OCI-LY3 (cell line): Measurements from ENCODE around the gene TFCP2L1.

Experiments used
- H2AFZ ChIP-seq: fragments of 200-600, 300-600 bp; shearing (Covaris generic); 2 replicates; pipeline ENCODE4 v1.6.0; 2014; ENCODE audit warnings: antibody characterized with exemption, low read depth, low read length
- H3K27ac ChIP-seq: fragments of 200-600, 300-600 bp; sonication (generic); 2 replicates; pipeline ENCODE4 v1.5.1; 2014; ENCODE audit warnings: mild to moderate bottlenecking, low read length, moderate library complexity, mixed read lengths
- H3K27me3 ChIP-seq: fragments of 200-600, 300-600 bp; sonication (generic); 2 replicates; pipeline ENCODE4 v1.6.1; 2014; ENCODE audit warnings: low read depth, low read length, mixed read lengths
- H3K36me3 ChIP-seq: fragments of 200-600, 300-600 bp; sonication (generic); replicated peaks from 2 replicates; pipeline ENCODE3; 2014; ENCODE audit warnings: low read depth, low read length, mixed read lengths
- H3K4me1 ChIP-seq: fragments of 300-600, 200-600 bp; sonication (generic); 2 replicates; pipeline ENCODE4 v1.6.1; 2014; ENCODE audit warnings: low read length, mixed read lengths
- H3K4me2 ChIP-seq: fragments of 200-600, 300-600 bp; sonication (generic); 2 replicates; pipeline ENCODE4 v1.6.1; 2014; ENCODE audit warnings: low read length, mixed read lengths
- H3K4me3 ChIP-seq: fragments of 300-600, 200-600 bp; sonication (generic); 2 replicates; pipeline ENCODE4 v1.5.1; 2014; ENCODE audit warnings: antibody characterized with exemption, mild to moderate bottlenecking, low read length, moderate library complexity
- H3K79me2 ChIP-seq: fragments of 300-600, 200-600 bp; shearing (Covaris generic); 2 replicates; pipeline ENCODE4 v1.6.1; 2014; ENCODE audit warnings: mild to moderate bottlenecking, low read length, mixed read lengths
- H3K9ac ChIP-seq: fragments of 300-600, 200-600 bp; shearing (Covaris generic); 2 replicates; pipeline ENCODE4 v1.6.0; 2014; ENCODE audit warnings: mild to moderate bottlenecking, low read length, moderate library complexity
- H3K9me3 ChIP-seq: fragments of 200-600, 300-600 bp; shearing (Covaris generic); 2 replicates; pipeline ENCODE4 v1.6.1; 2014; ENCODE audit warnings: low read length, mixed read lengths; ENCODE audit not compliant: insufficient read depth
- H4K20me1 ChIP-seq: fragments of 200-600, 300-600 bp; sonication (generic); 2 replicates; pipeline ENCODE4 v1.6.1; 2016; ENCODE audit warnings: low read length, mixed read lengths; ENCODE audit not compliant: insufficient read depth
- CTCF ChIP-seq: fragments of 200-600, 300-600 bp; sonication (generic); IDR thresholded peaks from 2 replicates; pipeline ENCODE4 v1.5.1; 2014; ENCODE audit warnings: antibody characterized with exemption, low read length, low read depth
- EZH2phosphoT487 ChIP-seq: fragments of 200-600 bp; shearing (Covaris generic); IDR thresholded peaks from 2 replicates; pipeline ENCODE4 v1.6.1; 2018; ENCODE audit warnings: antibody characterized with exemption, mixed run types, low read depth

TFCP2L1 gene

GRCh38 chr2:121185571-121186074, 99.4 kb downstream of the TFCP2L1 start:
- H3K27ac ChIP-seq = no peak overlapping the region
- H3K4me2 ChIP-seq = no peak overlapping the region
- H3K4me3 ChIP-seq = no peak overlapping the region
- H3K36me3 ChIP-seq = no peaks in the 10 kb centered on the region
- H3K9me3 ChIP-seq = no peaks in the 10 kb centered on the region
- no peaks in the 10 kb centered on the region for H4K20me1 ChIP-seq
- H2AFZ ChIP-seq = no peak overlapping the region
- no peaks in the 10 kb centered on the region for H3K27me3 ChIP-seq
- TF ChIP-seq CTCF (no peak), EZH2phosphoT487 (no peak)
- H3K4me1 ChIP-seq = no peaks in the 10 kb centered on the region
- H3K9ac ChIP-seq = no peak overlapping the region
- no peaks in the 10 kb centered on the region for H3K79me2 ChIP-seq

GRCh38 chr2:121185111-121185510, 99.9 kb downstream of the TFCP2L1 start:
- H3K4me1 ChIP-seq = no peaks in the 10 kb centered on the region
- H3K36me3 ChIP-seq = no peaks in the 10 kb centered on the region
- H3K9me3 ChIP-seq = no peaks in the 10 kb centered on the region
- H3K79me2 ChIP-seq = no peaks in the 10 kb centered on the region
- TF ChIP-seq CTCF (no peak), EZH2phosphoT487 (no peak)
- no peak overlapping the region for H3K4me2 ChIP-seq
- no peaks in the 10 kb centered on the region for H4K20me1 ChIP-seq
- no peak overlapping the region for H3K9ac ChIP-seq
- H3K27me3 ChIP-seq = no peaks in the 10 kb centered on the region
- no peak overlapping the region for H3K4me3 ChIP-seq
- no peak overlapping the region for H3K27ac ChIP-seq
- no peak overlapping the region for H2AFZ ChIP-seq

- Histone ChIP-seq H3K27ac (no peak overlapping the region), H3K27me3 (no peaks in the 10 kb centered on the region), H3K9me3 (no peaks in the 10 kb centered on the region), H3K36me3 (no peaks in the 10 kb centered on the region), H3K9ac (no peak overlapping the region), H3K4me2 (no peak overlapping the region), H4K20me1 (no peaks in the 10 kb centered on the region), H3K4me3 (no peak overlapping the region), H3K79me2 (no peaks in the 10 kb centered on the region), H3K4me1 (no peaks in the 10 kb centered on the region), H2AFZ (no peak overlapping the region)
- TF ChIP-seq EZH2phosphoT487 (no peak), CTCF (no peak)
Observed at GRCh38 chr2:121184248-121184862, 100.6 kb downstream of the TFCP2L1 start.

- Histone ChIP-seq H3K9me3 (no peaks in the 10 kb centered on the region), H3K9ac (no peak overlapping the region), H2AFZ (no peak overlapping the region), H3K4me3 (no peak overlapping the region), H3K27me3 (no peaks in the 10 kb centered on the region), H3K36me3 (no peaks in the 10 kb centered on the region), H3K4me1 (no peaks in the 10 kb centered on the region), H3K4me2 (no peak overlapping the region), H4K20me1 (no peaks in the 10 kb centered on the region), H3K27ac (no peak overlapping the region), H3K79me2 (no peaks in the 10 kb centered on the region)
- TF ChIP-seq EZH2phosphoT487 (no peak), CTCF (no peak)
Observed at GRCh38 chr2:121182520-121182919, 102.5 kb downstream of the TFCP2L1 start.
